ENCODE results near the gene APBB1IP.
"Not testable (repeated sequence)": the region's sequence is repeated elsewhere in the genome, so short reads cannot be mapped to it uniquely, and the experiment has no call there.

Gene APBB1IP

DNA sequence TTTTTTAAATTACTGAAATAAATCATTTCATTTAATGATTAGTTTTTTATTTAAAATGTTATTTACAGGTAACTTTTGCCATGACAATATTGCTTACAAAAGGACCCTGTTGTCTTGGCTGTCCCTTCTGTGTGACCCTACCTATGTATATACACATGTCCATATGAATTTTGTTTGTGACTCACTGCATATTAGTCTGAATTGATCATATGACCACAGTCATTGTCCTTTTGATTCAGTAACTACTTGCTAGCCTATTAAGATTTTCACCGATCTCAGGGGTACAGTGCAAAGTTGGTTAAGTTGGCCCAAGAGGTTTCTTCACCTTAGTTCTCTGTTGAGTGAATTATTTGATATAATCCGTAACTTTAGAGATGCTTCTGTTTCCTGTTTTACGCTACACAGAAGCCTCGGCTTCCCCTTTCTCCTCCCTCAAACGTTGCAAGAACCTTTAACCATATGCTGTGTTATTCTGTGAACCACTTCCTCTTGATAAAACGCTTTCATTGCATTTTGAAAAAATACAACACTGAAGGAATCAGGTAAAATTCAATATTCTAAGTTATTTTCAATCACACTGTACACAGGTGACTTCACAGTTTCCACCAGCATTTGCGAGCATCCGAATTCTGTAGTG lies 43.9 kb downstream of the APBB1IP start:
- no peak overlapping the region for H3K4me3 ChIP-seq (ENCODE audit: low read depth, low read length)
- H3K9ac ChIP-seq (ENCODE audit: low read depth, low read length), result no peak overlapping the region

DNA sequence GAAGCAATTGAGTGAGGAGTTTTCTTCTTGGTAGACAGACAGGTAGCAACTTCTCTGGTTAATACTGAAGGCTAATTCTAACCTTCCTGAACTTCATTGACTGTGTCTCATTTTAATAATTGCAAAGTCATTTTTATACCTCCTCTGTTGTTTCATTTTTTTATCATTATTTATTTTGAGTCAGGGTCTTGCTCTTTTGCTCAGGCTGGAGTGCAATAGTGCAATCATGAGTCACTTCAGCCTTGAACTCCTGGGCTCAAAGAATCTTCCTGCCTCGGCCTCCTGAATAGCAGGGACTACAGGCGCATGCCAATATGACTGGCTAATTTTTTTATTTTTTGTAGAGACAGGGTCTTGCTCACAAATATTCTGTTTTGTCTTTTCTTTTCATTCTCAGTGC lies 45.4 kb downstream of the APBB1IP start:
- no peak overlapping the region for H3K9ac ChIP-seq (ENCODE audit: low read depth, low read length)
- no peaks in the 10 kb centered on the region for H3K9me3 ChIP-seq (ENCODE audit: control insufficient read depth, insufficient read depth, low read length)
- no peaks in the 10 kb centered on the region for H3K27me3 ChIP-seq (ENCODE audit: control insufficient read depth, insufficient read depth, low read length)
- H3K4me1 ChIP-seq (ENCODE audit: control insufficient read depth, insufficient read depth, low read length), result no peaks in the 10 kb centered on the region
- no peak overlapping the region for H3K4me3 ChIP-seq (ENCODE audit: low read depth, low read length)
- H3K36me3 ChIP-seq (ENCODE audit: control insufficient read depth, insufficient read depth, low read length), result no peaks in the 10 kb centered on the region

More for the DNA sequence above, 43.9 kb downstream of the APBB1IP start:
- Histone ChIP-seq H3K4me1 (ENCODE audit: control insufficient read depth, insufficient read depth, low read length) (no peaks in the 10 kb centered on the region), H3K27me3 (ENCODE audit: control insufficient read depth, insufficient read depth, low read length) (no peaks in the 10 kb centered on the region), H3K9me3 (ENCODE audit: control insufficient read depth, insufficient read depth, low read length) (no peaks in the 10 kb centered on the region), H3K36me3 (ENCODE audit: control insufficient read depth, insufficient read depth, low read length) (no peaks in the 10 kb centered on the region)

DNA sequence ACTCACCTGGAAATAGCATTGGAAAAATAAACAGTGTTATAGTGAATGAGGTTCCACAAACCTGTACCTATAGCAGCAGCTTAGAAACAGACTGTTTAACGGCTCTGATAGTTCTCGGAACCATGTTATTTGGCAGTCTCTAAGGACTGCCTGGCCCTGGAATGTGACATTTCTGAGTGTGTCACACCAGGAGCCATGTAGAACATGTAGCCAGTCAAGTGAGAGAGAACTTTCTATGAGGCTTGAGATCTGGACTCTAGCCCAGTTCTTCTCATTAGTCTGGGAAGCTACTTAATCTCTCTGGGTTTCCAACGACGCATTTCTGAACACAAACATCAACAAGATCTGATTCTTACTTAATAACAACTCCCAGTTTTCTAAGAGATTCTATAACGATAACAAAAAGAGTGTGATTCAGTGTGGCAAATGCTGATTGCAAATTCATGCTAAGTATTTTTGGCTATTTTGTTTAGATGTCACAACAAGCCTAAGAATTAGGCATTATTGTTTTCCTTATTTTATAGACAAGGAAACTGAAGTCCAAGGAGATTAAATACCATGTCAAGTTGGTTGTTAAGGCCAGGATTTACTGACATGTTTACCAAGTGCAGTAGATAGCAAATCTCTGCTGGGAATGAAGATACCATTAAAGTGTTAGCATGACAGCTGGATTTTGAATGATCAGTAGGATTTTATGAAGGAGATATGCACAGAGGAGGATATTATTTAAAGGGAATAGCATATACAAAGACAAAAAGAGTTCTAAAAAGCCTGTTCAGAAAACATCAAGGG lies 47.2 kb downstream of the APBB1IP start:
- H3K27me3 ChIP-seq (ENCODE audit: control insufficient read depth, insufficient read depth, low read length), result no peaks in the 10 kb centered on the region
- no peaks in the 10 kb centered on the region for H3K36me3 ChIP-seq (ENCODE audit: control insufficient read depth, insufficient read depth, low read length)
- no peaks in the 10 kb centered on the region for H3K4me1 ChIP-seq (ENCODE audit: control insufficient read depth, insufficient read depth, low read length)
- H3K9ac ChIP-seq (ENCODE audit: low read depth, low read length), result no peak overlapping the region
- H3K9me3 ChIP-seq (ENCODE audit: control insufficient read depth, insufficient read depth, low read length), result no peaks in the 10 kb centered on the region
- H3K4me3 ChIP-seq (ENCODE audit: low read depth, low read length), result no peak overlapping the region

DNA sequence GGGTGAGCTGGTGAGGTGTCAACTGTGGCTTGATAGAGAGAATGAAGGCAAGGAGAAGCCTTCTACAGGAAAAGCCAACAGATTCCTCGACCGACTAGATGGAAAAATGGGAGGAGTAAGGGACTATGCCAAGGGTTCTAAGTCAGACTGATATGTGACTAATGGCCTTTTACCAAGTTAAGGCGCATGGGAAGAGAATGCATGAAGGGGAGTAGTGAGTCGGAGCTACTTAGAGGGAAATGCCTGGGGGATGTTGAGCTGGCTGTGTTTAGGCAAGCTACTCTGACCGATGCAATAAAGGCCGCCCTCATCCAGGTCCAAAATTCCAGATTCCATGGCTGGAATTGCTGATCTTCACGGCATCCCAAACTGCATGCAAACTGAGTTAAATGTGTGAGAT lies 48.2 kb downstream of the APBB1IP start:
- H3K9me3 ChIP-seq (ENCODE audit: control insufficient read depth, insufficient read depth, low read length), result no peaks in the 10 kb centered on the region
- H3K4me3 ChIP-seq (ENCODE audit: low read depth, low read length), result no peak overlapping the region
- H3K9ac ChIP-seq (ENCODE audit: low read depth, low read length), result no peak overlapping the region

DNA sequence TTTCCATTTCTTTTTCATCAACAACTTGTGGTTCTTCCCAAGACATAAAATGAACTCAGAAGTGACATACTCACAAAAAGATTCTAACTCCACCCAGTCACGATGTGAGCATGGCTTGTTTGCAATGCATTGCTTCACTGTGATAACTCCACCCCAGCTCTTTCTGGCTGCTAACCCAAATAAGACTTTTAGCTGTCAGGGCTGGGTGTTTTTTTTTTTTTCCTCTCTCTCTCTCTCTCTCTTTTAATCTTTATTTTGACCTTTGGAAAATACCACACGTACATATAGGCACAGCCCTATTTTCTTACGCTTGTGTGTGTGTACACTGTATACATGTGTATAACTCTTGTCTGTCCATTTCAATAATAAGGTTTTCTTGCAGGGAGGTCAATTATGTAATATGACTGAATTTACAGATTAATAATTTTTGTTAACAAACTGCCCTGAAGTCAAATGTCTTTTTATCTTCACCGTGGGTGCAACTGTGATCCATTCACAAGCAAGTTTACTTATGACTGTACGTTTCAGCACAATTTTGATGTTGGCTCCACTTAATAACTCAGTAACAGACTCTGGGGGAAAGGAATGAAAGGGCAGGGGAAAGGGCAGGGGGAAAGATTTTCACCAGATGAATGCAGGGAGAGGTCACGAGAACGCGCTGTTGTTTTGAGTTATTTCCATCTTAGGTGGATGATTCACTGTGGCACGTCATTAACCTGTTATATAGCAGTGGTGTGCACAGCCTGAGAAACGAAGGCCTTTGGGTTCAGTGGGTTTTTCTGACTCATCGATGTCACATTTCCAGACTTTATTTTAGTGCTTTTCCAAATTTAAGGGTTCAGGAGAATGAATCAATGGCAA lies 49.1 kb downstream of the APBB1IP start:
- Histone ChIP-seq H3K9ac (ENCODE audit: low read depth, low read length) (no peak overlapping the region), H3K36me3 (ENCODE audit: control insufficient read depth, insufficient read depth, low read length) (no peaks in the 10 kb centered on the region), H3K27me3 (ENCODE audit: control insufficient read depth, insufficient read depth, low read length) (no peaks in the 10 kb centered on the region), H3K9me3 (ENCODE audit: control insufficient read depth, insufficient read depth, low read length) (no peaks in the 10 kb centered on the region), H3K4me1 (ENCODE audit: control insufficient read depth, insufficient read depth, low read length) (no peaks in the 10 kb centered on the region), H3K4me3 (ENCODE audit: low read depth, low read length) (no peak overlapping the region)

More for the DNA sequence above, 48.2 kb downstream of the APBB1IP start:
- H3K4me1 ChIP-seq (ENCODE audit: control insufficient read depth, insufficient read depth, low read length), result no peaks in the 10 kb centered on the region
- no peaks in the 10 kb centered on the region for H3K36me3 ChIP-seq (ENCODE audit: control insufficient read depth, insufficient read depth, low read length)
- no peaks in the 10 kb centered on the region for H3K27me3 ChIP-seq (ENCODE audit: control insufficient read depth, insufficient read depth, low read length)

DNA sequence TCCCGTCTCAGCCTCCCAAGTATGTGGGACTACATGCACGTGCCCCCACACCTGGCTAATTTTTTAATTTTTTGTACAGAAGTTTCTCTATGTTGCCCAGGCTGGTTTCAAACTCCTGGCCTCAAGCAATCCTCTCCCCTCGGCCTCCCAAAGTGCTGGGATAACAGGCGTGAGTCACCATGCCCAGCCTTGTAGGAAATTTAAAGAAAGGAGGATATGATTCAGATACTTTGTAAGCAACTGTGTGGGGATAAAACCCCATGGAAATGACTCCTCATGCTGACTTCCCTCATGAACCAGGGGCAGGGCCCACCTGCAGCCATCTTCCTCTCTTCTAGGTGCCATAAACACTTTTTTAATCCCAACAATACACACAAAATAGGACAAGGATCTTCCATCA lies 50.2 kb downstream of the APBB1IP start:
- Histone ChIP-seq H3K36me3 (ENCODE audit: control insufficient read depth, insufficient read depth, low read length) (no peaks in the 10 kb centered on the region), H3K27me3 (ENCODE audit: control insufficient read depth, insufficient read depth, low read length) (no peaks in the 10 kb centered on the region), H3K9ac (ENCODE audit: low read depth, low read length) (no peak overlapping the region), H3K9me3 (ENCODE audit: control insufficient read depth, insufficient read depth, low read length) (no peaks in the 10 kb centered on the region), H3K4me1 (ENCODE audit: control insufficient read depth, insufficient read depth, low read length) (no peaks in the 10 kb centered on the region), H3K4me3 (ENCODE audit: low read depth, low read length) (no peak overlapping the region)

DNA sequence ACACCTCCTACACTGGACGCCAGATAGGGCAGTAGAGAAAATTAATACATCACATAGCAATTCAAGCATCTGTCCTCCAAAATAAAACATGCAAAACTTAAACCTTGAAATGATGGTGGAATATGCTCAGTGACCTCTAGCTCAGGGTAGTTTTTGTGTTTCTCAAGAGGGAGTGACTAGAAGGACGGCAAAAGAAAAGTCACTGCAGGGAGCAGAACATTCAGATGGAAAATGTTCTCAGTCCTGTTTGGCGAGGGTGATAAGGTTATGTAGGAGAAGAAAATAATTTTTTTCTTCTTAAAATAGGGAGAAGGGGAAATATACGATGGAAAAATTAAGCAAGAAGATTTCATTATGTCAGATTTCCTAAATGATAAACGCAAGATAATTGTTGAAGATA lies 50.9 kb downstream of the APBB1IP start:
- no peaks in the 10 kb centered on the region for H3K36me3 ChIP-seq (ENCODE audit: control insufficient read depth, insufficient read depth, low read length)
- H3K4me3 ChIP-seq (ENCODE audit: low read depth, low read length), result no peak overlapping the region
- H3K27me3 ChIP-seq (ENCODE audit: control insufficient read depth, insufficient read depth, low read length), result no peaks in the 10 kb centered on the region
- H3K9me3 ChIP-seq (ENCODE audit: control insufficient read depth, insufficient read depth, low read length), result no peaks in the 10 kb centered on the region
- H3K4me1 ChIP-seq (ENCODE audit: control insufficient read depth, insufficient read depth, low read length), result no peaks in the 10 kb centered on the region
- H3K9ac ChIP-seq (ENCODE audit: low read depth, low read length), result no peak overlapping the region

DNA sequence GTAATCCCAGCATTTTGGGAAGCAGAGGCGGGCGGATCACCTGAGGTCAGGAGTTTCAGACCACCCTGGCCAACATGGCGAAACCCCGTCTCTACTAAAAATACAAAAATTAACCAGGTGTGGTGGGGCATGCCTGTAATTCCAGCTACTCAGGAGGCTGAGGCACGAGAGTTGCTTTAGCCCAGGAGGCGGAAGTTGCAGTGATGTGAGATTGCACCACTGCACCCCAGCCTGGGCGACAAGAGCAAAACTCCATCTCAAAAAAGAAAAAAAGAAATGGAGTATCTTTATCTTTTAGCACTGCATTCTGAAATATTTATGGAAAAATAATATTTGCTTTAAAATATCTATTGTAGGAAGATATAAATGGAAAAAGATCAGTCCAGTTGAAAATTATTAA lies 52.2 kb downstream of the APBB1IP start:
- H3K4me1 ChIP-seq (ENCODE audit: control insufficient read depth, insufficient read depth, low read length); H3K4me3 ChIP-seq (ENCODE audit: low read depth, low read length); H3K9me3 ChIP-seq (ENCODE audit: control insufficient read depth, insufficient read depth, low read length); H3K27me3 ChIP-seq (ENCODE audit: control insufficient read depth, insufficient read depth, low read length); H3K9ac ChIP-seq (ENCODE audit: low read depth, low read length); H3K36me3 ChIP-seq (ENCODE audit: control insufficient read depth, insufficient read depth, low read length): not testable (repeated sequence)

DNA sequence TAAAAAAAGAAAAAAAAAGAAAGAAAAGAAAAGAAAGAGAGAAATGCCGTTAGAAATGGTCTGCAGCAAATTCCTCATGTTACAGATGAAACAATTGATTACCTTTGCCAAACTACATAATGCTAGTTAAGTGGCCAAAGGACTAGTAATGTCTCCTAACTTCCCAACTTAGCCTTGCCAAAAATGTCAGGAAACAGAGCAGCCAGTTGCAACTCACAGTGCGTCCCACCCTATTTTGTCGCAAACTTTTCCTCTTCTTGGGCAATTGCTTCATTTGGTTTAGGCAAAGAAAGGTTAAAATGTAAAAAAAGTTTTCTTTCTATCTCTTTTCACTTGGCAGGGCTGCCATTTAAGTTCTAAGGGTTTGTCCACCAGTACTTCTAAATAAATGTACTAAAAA lies 53.1 kb downstream of the APBB1IP start:
- Histone ChIP-seq H3K4me3 (ENCODE audit: low read depth, low read length) (no peak overlapping the region), H3K9me3 (ENCODE audit: control insufficient read depth, insufficient read depth, low read length) (no peaks in the 10 kb centered on the region), H3K4me1 (ENCODE audit: control insufficient read depth, insufficient read depth, low read length) (no peaks in the 10 kb centered on the region), H3K27me3 (ENCODE audit: control insufficient read depth, insufficient read depth, low read length) (no peaks in the 10 kb centered on the region), H3K36me3 (ENCODE audit: control insufficient read depth, insufficient read depth, low read length) (no peaks in the 10 kb centered on the region), H3K9ac (ENCODE audit: low read depth, low read length) (no peak overlapping the region)

DNA sequence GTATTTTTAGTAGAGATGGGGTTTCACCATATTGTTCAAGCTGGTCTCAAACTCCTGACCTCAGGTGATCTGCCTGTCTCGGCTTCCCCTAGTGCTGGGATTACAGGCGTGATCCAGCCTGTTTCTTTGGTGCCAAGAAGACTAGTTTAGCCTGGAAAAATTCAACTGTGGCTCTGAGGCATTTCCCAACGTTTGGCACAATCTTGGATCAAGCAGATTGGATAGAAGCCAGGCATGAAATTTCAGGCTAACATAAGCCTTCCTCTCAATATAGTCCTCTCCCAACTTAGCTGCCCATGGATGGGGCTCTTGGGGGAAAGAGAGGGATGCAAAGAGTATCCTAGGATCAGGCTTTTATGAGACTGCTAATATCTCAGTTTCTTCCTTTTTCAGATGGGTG lies 53.8 kb downstream of the APBB1IP start:
- Histone ChIP-seq H3K4me3 (ENCODE audit: low read depth, low read length) (no peak overlapping the region), H3K27me3 (ENCODE audit: control insufficient read depth, insufficient read depth, low read length) (no peaks in the 10 kb centered on the region), H3K36me3 (ENCODE audit: control insufficient read depth, insufficient read depth, low read length) (no peaks in the 10 kb centered on the region), H3K9me3 (ENCODE audit: control insufficient read depth, insufficient read depth, low read length) (no peaks in the 10 kb centered on the region), H3K9ac (ENCODE audit: low read depth, low read length) (no peak overlapping the region), H3K4me1 (ENCODE audit: control insufficient read depth, insufficient read depth, low read length) (no peaks in the 10 kb centered on the region)

DNA sequence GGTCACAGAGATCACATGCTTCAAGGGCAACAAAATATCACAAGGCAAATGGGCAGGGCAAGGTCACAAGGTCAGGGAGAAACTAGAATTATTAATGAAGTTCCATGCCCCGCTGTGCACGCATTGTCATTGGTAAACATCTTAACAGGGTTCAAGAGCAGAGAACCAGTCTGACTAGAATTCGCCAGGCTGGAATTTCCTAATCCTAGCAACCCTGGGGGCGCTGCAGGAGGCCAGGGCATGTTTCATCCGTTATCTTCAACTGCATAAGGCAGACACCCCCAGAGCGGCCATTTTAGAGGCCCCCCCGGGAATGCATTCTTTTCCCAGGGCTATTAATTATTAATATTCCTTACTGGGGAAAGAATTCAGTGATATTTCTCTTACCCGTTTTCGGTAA lies 54.6 kb downstream of the APBB1IP start:
- H3K4me3 ChIP-seq (ENCODE audit: low read depth, low read length); H3K9ac ChIP-seq (ENCODE audit: low read depth, low read length); H3K27me3 ChIP-seq (ENCODE audit: control insufficient read depth, insufficient read depth, low read length); H3K36me3 ChIP-seq (ENCODE audit: control insufficient read depth, insufficient read depth, low read length); H3K4me1 ChIP-seq (ENCODE audit: control insufficient read depth, insufficient read depth, low read length); H3K9me3 ChIP-seq (ENCODE audit: control insufficient read depth, insufficient read depth, low read length): not testable (repeated sequence)
